ENCODE data around the gene EDRF1.

The EDRF1 gene

GRCh38 chr10:125770844-125771243 is 51.3 kb downstream of the EDRF1 start:
- no peak overlapping the region for H3K4me3 ChIP-seq (ENCODE audit: low read length)
- no peaks in the 10 kb centered on the region for H3K79me2 ChIP-seq (ENCODE audit: control insufficient read depth, insufficient read depth, low read length)
- H3K4ac ChIP-seq (ENCODE audit: low read depth, low read length), result no peak overlapping the region
- H3K36me3 ChIP-seq (ENCODE audit: control insufficient read depth, insufficient read depth, low read length), result no peaks in the 10 kb centered on the region
- H3K79me1 ChIP-seq (ENCODE audit: low read length), result no peaks in the 10 kb centered on the region
- no CpG with 5 or more reads among the region's 5 CpGs for WGBS (ENCODE audit: extremely low coverage, insufficient coverage, low lambda C conversion rate)
- H3K18ac ChIP-seq (ENCODE audit: low read length), result no peak overlapping the region
- no peak overlapping the region for H3K9ac ChIP-seq (ENCODE audit: low read length)
- no peak overlapping the region for H3K4me2 ChIP-seq (ENCODE audit: low read length)
- H3K27ac ChIP-seq (ENCODE audit: low read depth, low read length), result no peak overlapping the region
- H3K56ac ChIP-seq (ENCODE audit: low read length), result no peak overlapping the region
- H2AK5ac ChIP-seq (ENCODE audit: low read length), result no peak overlapping the region
- no peaks in the 10 kb centered on the region for H3K27me3 ChIP-seq (ENCODE audit: insufficient read depth, low read length, poor library complexity)
- no peak overlapping the region for H2BK5ac ChIP-seq (ENCODE audit: low read length)
- H3K4me1 ChIP-seq (ENCODE audit: control insufficient read depth, low read depth, low read length), result no peaks in the 10 kb centered on the region
- no peak overlapping the region for H2BK120ac ChIP-seq (ENCODE audit: low read depth, low read length)
- H3K23ac ChIP-seq (ENCODE audit: low read length), result no peak overlapping the region
- no peak overlapping the region for H2BK15ac ChIP-seq (replicated peaks; ENCODE audit: low read depth)
- no peak overlapping the region for H4K8ac ChIP-seq (ENCODE audit: low read depth, low read length)
- DNase-seq, result no peak
- no peak overlapping the region for H4K5ac ChIP-seq (ENCODE audit: low read length)

DNA sequence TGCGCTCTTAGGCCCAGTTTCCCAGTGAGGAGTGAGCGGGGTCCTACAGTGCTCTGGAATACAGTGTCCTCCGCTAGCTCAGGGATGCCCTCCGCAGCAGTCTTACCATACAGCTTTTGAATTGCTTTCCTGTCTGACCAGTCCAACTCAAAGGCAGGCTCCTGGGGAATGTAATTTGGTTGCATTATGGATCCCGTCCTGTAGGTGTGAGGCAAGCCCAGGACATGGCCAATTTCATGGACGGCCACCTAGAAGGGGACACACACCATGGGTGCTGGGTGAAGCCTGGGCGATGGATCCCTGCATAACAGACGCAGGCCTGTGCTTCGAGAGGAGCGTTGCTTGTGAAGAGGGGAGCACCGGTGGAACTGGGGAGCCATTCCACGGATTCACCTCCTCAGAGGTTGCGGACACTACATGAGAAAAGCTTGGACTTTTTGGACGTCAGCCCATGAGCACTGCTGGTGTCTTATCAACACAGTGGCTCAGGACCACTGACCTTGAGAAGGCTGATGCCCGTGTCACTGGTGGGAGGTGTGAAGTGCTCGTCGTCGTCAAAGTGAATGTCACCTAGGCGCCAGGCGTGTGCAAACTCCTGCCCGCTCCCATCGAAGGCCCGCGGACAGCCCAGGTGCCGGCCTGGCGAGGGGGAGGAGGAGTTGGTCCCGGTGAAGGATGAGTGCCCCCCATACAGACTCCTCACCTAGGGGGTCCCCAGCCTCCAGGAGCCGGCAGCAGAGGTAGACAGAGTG is 52.8 kb downstream of the EDRF1 start:
- Histone ChIP-seq H2BK120ac (ENCODE audit: low read depth, low read length) (no peak overlapping the region), H3K4me3 (ENCODE audit: low read length) (no peak overlapping the region), H3K79me2 (ENCODE audit: control insufficient read depth, insufficient read depth, low read length) (no peaks in the 10 kb centered on the region), H2AK5ac (ENCODE audit: low read length) (no peak overlapping the region), H3K27ac (ENCODE audit: low read depth, low read length) (no peak overlapping the region), H3K56ac (ENCODE audit: low read length) (no peak overlapping the region), H4K5ac (ENCODE audit: low read length) (no peak overlapping the region), H3K79me1 (ENCODE audit: low read length) (no peaks in the 10 kb centered on the region), H3K9ac (ENCODE audit: low read length) (no peak overlapping the region), H3K18ac (ENCODE audit: low read length) (no peak overlapping the region), H2BK5ac (ENCODE audit: low read length) (no peak overlapping the region), H3K27me3 (ENCODE audit: insufficient read depth, low read length, poor library complexity) (no peaks in the 10 kb centered on the region), H3K36me3 (ENCODE audit: control insufficient read depth, insufficient read depth, low read length) (no peaks in the 10 kb centered on the region), H3K4ac (ENCODE audit: low read depth, low read length) (no peak overlapping the region), H4K8ac (ENCODE audit: low read depth, low read length) (no peak overlapping the region), H3K4me1 (ENCODE audit: control insufficient read depth, low read depth, low read length) (no peaks in the 10 kb centered on the region), H2BK15ac (replicated peaks; ENCODE audit: low read depth) (no peak overlapping the region), H3K4me2 (ENCODE audit: low read length) (no peak overlapping the region), H3K23ac (ENCODE audit: low read length) (no peak overlapping the region)
- no peak for DNase-seq
- WGBS (ENCODE audit: extremely low coverage, insufficient coverage, low lambda C conversion rate), result no CpG with 5 or more reads among the region's 28 CpGs

- Histone ChIP-seq H3K27ac (ENCODE audit: low read depth, low read length) (no peak overlapping the region), H3K56ac (ENCODE audit: low read length) (no peak overlapping the region), H3K27me3 (ENCODE audit: insufficient read depth, low read length, poor library complexity) (no peaks in the 10 kb centered on the region), H4K5ac (ENCODE audit: low read length) (no peak overlapping the region), H3K79me2 (ENCODE audit: control insufficient read depth, insufficient read depth, low read length) (no peaks in the 10 kb centered on the region), H3K23ac (ENCODE audit: low read length) (no peak overlapping the region), H3K4me3 (ENCODE audit: low read length) (no peak overlapping the region), H3K36me3 (ENCODE audit: control insufficient read depth, insufficient read depth, low read length) (no peaks in the 10 kb centered on the region), H3K79me1 (ENCODE audit: low read length) (no peaks in the 10 kb centered on the region), H3K4me1 (ENCODE audit: control insufficient read depth, low read depth, low read length) (no peaks in the 10 kb centered on the region), H2AK5ac (ENCODE audit: low read length) (no peak overlapping the region), H2BK15ac (replicated peaks; ENCODE audit: low read depth) (no peak overlapping the region), H4K8ac (ENCODE audit: low read depth, low read length) (no peak overlapping the region), H3K4me2 (ENCODE audit: low read length) (no peak overlapping the region), H3K4ac (ENCODE audit: low read depth, low read length) (no peak overlapping the region), H2BK5ac (ENCODE audit: low read length) (no peak overlapping the region), H3K18ac (ENCODE audit: low read length) (no peak overlapping the region), H3K9ac (ENCODE audit: low read length) (no peak overlapping the region), H2BK120ac (ENCODE audit: low read depth, low read length) (no peak overlapping the region)
- DNase-seq, result no peak
- WGBS (ENCODE audit: extremely low coverage, insufficient coverage, low lambda C conversion rate), result no CpG with 5 or more reads among the region's 11 CpGs
These were observed 53.3 kb downstream of the EDRF1 start for GRCh38 chr10:125772864-125773180.

DNA sequence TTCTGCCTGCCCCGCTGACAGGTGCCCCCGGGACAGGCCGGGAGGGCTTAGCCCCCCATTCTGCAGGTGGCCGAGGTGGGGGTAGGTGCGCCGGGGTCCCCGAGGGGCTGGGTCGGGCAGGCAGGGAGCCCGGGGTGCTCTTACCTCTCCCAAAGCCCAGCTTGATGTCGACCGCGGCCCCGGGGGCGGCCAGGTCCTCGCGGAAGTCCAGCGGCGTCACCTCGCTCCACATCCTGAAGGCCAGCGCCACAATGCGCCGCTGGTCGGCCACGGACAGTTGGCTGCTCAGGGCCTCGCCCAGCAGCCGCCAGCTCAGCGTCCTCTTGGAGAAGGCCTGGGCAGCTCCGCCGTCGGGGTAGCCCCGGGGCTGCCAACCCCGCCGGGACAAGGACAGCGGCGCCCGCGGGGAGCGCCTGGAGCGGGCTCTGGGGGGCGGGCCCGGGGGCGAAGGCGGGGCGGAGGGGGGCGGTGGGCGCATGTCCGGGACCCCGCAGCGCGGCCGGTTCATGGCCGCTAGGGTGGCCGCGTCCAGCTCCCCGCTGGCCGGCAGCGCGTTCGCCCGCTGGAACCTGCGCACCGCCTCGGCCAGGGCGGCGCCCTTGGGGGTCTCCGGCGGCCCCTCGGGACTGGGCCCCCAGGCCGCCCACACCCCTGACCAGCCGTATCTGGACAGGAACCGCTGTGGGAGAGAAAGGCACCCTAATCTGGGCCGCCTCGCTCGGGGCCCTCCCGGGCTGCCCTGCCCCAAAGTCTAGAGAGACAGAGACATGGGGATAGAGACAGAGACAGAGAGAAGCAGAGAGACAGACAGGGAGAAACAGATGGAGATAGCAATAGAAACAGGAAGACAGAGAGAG is 54.4 kb downstream of the EDRF1 start:
- no peak overlapping the region for H3K4ac ChIP-seq (ENCODE audit: low read depth, low read length)
- no peak overlapping the region for H2BK5ac ChIP-seq (ENCODE audit: low read length)
- H3K27ac ChIP-seq (ENCODE audit: low read depth, low read length), result no peak overlapping the region
- no peaks in the 10 kb centered on the region for H3K36me3 ChIP-seq (ENCODE audit: control insufficient read depth, insufficient read depth, low read length)
- H3K27me3 ChIP-seq (ENCODE audit: insufficient read depth, low read length, poor library complexity), result no peaks in the 10 kb centered on the region
- no peak for DNase-seq
- no peak overlapping the region for H2AK5ac ChIP-seq (ENCODE audit: low read length)
- H3K18ac ChIP-seq (ENCODE audit: low read length), result no peak overlapping the region
- no peaks in the 10 kb centered on the region for H3K79me1 ChIP-seq (ENCODE audit: low read length)
- H3K4me1 ChIP-seq (ENCODE audit: control insufficient read depth, low read depth, low read length), result no peaks in the 10 kb centered on the region
- H3K56ac ChIP-seq (ENCODE audit: low read length), result no peak overlapping the region
- H3K23ac ChIP-seq (ENCODE audit: low read length), result no peak overlapping the region
- H3K4me3 ChIP-seq (ENCODE audit: low read length), result no peak overlapping the region
- H4K5ac ChIP-seq (ENCODE audit: low read length), result no peak overlapping the region
- no peak overlapping the region for H3K9ac ChIP-seq (ENCODE audit: low read length)
- no peak overlapping the region for H2BK15ac ChIP-seq (replicated peaks; ENCODE audit: low read depth)
- H3K4me2 ChIP-seq (ENCODE audit: low read length), result no peak overlapping the region
- WGBS (ENCODE audit: extremely low coverage, insufficient coverage, low lambda C conversion rate), result no CpG with 5 or more reads among the region's 75 CpGs
- no peak overlapping the region for H4K8ac ChIP-seq (ENCODE audit: low read depth, low read length)
- no peak overlapping the region for H2BK120ac ChIP-seq (ENCODE audit: low read depth, low read length)
- no peaks in the 10 kb centered on the region for H3K79me2 ChIP-seq (ENCODE audit: control insufficient read depth, insufficient read depth, low read length)

GRCh38 chr10:125774581-125775191 is 55.2 kb downstream of the EDRF1 start:
- no peak overlapping the region for H4K5ac ChIP-seq (ENCODE audit: low read length)
- no peaks in the 10 kb centered on the region for H3K27me3 ChIP-seq (ENCODE audit: insufficient read depth, low read length, poor library complexity)
- H3K27ac ChIP-seq (ENCODE audit: low read depth, low read length), result no peak overlapping the region
- H3K79me1 ChIP-seq (ENCODE audit: low read length), result no peaks in the 10 kb centered on the region
- no peak overlapping the region for H3K23ac ChIP-seq (ENCODE audit: low read length)
- H3K79me2 ChIP-seq (ENCODE audit: control insufficient read depth, insufficient read depth, low read length), result no peaks in the 10 kb centered on the region
- H2AK5ac ChIP-seq (ENCODE audit: low read length), result no peak overlapping the region
- no CpG with 5 or more reads among the region's 32 CpGs for WGBS (ENCODE audit: extremely low coverage, insufficient coverage, low lambda C conversion rate)
- H4K8ac ChIP-seq (ENCODE audit: low read depth, low read length), result no peak overlapping the region
- no peak overlapping the region for H3K9ac ChIP-seq (ENCODE audit: low read length)
- H3K56ac ChIP-seq (ENCODE audit: low read length), result no peak overlapping the region
- no peak overlapping the region for H3K4me2 ChIP-seq (ENCODE audit: low read length)
- DNase-seq, result no peak
- H3K4ac ChIP-seq (ENCODE audit: low read depth, low read length), result no peak overlapping the region
- H3K4me1 ChIP-seq (ENCODE audit: control insufficient read depth, low read depth, low read length), result no peaks in the 10 kb centered on the region
- H3K4me3 ChIP-seq (ENCODE audit: low read length), result no peak overlapping the region
- no peaks in the 10 kb centered on the region for H3K36me3 ChIP-seq (ENCODE audit: control insufficient read depth, insufficient read depth, low read length)
- H2BK120ac ChIP-seq (ENCODE audit: low read depth, low read length), result no peak overlapping the region
- no peak overlapping the region for H2BK5ac ChIP-seq (ENCODE audit: low read length)
- H3K18ac ChIP-seq (ENCODE audit: low read length), result no peak overlapping the region
- no peak overlapping the region for H2BK15ac ChIP-seq (replicated peaks; ENCODE audit: low read depth)

All from mesendoderm (in vitro differentiated cells).